K562 (cell line): ENCODE results near the gene ZNF474. TPM values are rescaled to one million over a fixed set of nuclear protein-coding genes. Genes with fewer than 3 reads are reported as not detected.

ENCODE experiments used
- ATF7 ChIP-seq: fragments of 450-650 bp; IDR thresholded peaks from 2 replicates; pipeline ENCODE4 v1.7.1; 2014; ENCODE audit warnings: mild to moderate bottlenecking, moderate library complexity
- FOXK2 ChIP-seq, 2 experiments: fragments of 450-650 bp; IDR thresholded peaks in 1 of 2; conservative IDR thresholded peaks in 1 of 2; 2 replicates each; pipeline ENCODE4 v1.6.1; 2016; ENCODE audit warnings: low read depth in 2 of 2, mild to moderate bottlenecking in 1 of 2
- MYC ChIP-seq, 2 experiments: fragments of 250-450 bp in 1 of 2; sonication (Bioruptor Pico) in 1 of 2; IDR thresholded peaks; 2 replicates each; pipeline versions ENCODE4 v1.5.1 to v1.6.1; 2012 to 2021; ENCODE audit warnings: low read depth in 2 of 2, borderline replicate concordance in 1 of 2, improper control_type of control experiment in 1 of 2, low read length in 1 of 2, mild to moderate bottlenecking in 1 of 2, moderate library complexity in 1 of 2
- RBM22 ChIP-seq: fragments of 200-400 bp; formaldehyde crosslinking; IDR thresholded peaks from 2 replicates; pipeline ENCODE4 v1.6.1; 2018; ENCODE audit warnings: low read length, low read depth; ENCODE audit not compliant: poor library complexity, severe bottlenecking
- SMARCB1 ChIP-seq: IDR thresholded peaks from 2 replicates; pipeline ENCODE4 v1.6.1; 2011; ENCODE audit warnings: improper control_type of control experiment, low read depth; ENCODE audit not compliant: insufficient read length
- SREBF2 ChIP-seq: sonication (generic); formaldehyde crosslinking; IDR thresholded peaks from 2 replicates; pipeline ENCODE4 v1.4.0; 2020; ENCODE audit warnings: mild to moderate bottlenecking, missing genetic modification reagents
- THRAP3 ChIP-seq: fragments of 450-650 bp; IDR thresholded peaks from 2 replicates; pipeline ENCODE4 v1.6.1; 2016; ENCODE audit warnings: mild to moderate bottlenecking, inconsistent platforms, borderline replicate concordance
- ZNF12 ChIP-seq: sonication (generic); formaldehyde crosslinking; IDR thresholded peaks from 2 replicates; pipeline ENCODE4 v1.4.0; 2020; ENCODE audit warnings: mild to moderate bottlenecking, missing genetic modification reagents
- ZNF184 ChIP-seq: sonication (generic); formaldehyde crosslinking; IDR thresholded peaks from 2 replicates; pipeline ENCODE4 v1.5.0; 2020; ENCODE audit warnings: missing genetic modification reagents
- ZNF445 ChIP-seq: fragments of 250-450 bp; sonication (Bioruptor Pico); IDR thresholded peaks from 2 replicates; pipeline ENCODE4 v1.4.0; 2020; ENCODE audit warnings: low read depth, mild to moderate bottlenecking, moderate library complexity
- polyA plus RNA-seq, 8 experiments: library from polyadenylated mRNA; depleted of rRNA in 4 of 8; stranded (reverse) in 5 of 8; unstranded in 3 of 8; fragments of >200 nt; fragmentation: Nextera tagmentation in 2 of 8; fragmentation: Illumina TruSeq in 1 of 8; extraction: Ambion mirVana in 2 of 8; extraction: Trizol in 1 of 8; gene quantifications; 2 replicates each; pipeline versions ENCODE4 v1.2.1 to v1.2.3, GENCODE V29; 2011 to 2014; ENCODE audit warnings: inconsistent platforms in 1 of 8, missing spikeins in 1 of 8
- total RNA-seq, 7 experiments: library from RNA; depleted of rRNA in 6 of 7; stranded (reverse); fragments of >200 nt in 6 of 7; fragmentation: Illumina TruSeq in 2 of 7; extraction: Trizol in 2 of 7; gene quantifications; 2 replicates each; pipeline versions ENCODE4 v1.2.1 to v1.2.3, GENCODE V29; 2011 to 2021; ENCODE audit warnings: low replicate concordance in 1 of 7
- TF ChIP-seq, protein P1 (sequence below), 2 experiments: fragments of 450-650 bp; IDR thresholded peaks; 2 replicates each; pipeline ENCODE4 v1.6.1; 2018; ENCODE audit warnings: mild to moderate bottlenecking in 2 of 2, low read depth in 1 of 2; ENCODE audit not compliant: partially characterized antibody in 2 of 2
- TF ChIP-seq, protein P2 (sequence below): fragments of 200-800 bp; sonication (Bioruptor generic); IDR thresholded peaks from 2 replicates; pipeline ENCODE4 v1.6.1; 2016; ENCODE audit warnings: missing genetic modification characterization, missing compliant biosample characterization
- TF ChIP-seq, protein P3 (sequence below): sonication (generic); formaldehyde crosslinking; IDR thresholded peaks from 2 replicates; pipeline ENCODE4 v1.5.0; 2020; ENCODE audit warnings: missing genetic modification reagents

The ZNF474 gene
- total and polyA plus RNA-seq, 9 of the 15 experiments (the other 6 are each of a cell fraction or from before 2014, with no cell fraction given): 0.16 to 0.62 (median 0.39) TPM

GRCh38 chr5:122156724-122157325 is 27.5 kb downstream of the ZNF474 start (continued):
- TF ChIP-seq, protein P1, sequence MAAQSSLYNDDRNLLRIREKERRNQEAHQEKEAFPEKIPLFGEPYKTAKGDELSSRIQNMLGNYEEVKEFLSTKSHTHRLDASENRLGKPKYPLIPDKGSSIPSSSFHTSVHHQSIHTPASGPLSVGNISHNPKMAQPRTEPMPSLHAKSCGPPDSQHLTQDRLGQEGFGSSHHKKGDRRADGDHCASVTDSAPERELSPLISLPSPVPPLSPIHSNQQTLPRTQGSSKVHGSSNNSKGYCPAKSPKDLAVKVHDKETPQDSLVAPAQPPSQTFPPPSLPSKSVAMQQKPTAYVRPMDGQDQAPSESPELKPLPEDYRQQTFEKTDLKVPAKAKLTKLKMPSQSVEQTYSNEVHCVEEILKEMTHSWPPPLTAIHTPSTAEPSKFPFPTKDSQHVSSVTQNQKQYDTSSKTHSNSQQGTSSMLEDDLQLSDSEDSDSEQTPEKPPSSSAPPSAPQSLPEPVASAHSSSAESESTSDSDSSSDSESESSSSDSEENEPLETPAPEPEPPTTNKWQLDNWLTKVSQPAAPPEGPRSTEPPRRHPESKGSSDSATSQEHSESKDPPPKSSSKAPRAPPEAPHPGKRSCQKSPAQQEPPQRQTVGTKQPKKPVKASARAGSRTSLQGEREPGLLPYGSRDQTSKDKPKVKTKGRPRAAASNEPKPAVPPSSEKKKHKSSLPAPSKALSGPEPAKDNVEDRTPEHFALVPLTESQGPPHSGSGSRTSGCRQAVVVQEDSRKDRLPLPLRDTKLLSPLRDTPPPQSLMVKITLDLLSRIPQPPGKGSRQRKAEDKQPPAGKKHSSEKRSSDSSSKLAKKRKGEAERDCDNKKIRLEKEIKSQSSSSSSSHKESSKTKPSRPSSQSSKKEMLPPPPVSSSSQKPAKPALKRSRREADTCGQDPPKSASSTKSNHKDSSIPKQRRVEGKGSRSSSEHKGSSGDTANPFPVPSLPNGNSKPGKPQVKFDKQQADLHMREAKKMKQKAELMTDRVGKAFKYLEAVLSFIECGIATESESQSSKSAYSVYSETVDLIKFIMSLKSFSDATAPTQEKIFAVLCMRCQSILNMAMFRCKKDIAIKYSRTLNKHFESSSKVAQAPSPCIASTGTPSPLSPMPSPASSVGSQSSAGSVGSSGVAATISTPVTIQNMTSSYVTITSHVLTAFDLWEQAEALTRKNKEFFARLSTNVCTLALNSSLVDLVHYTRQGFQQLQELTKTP (IDR thresholded peaks at IDR 0.05; ENCODE audit: low read depth in 1 of 2, partially characterized antibody in 2 of 2): no peak
- TF ChIP-seq ATF7 (no peak), SMARCB1 (no peak), FOXK2 (conservative IDR thresholded peaks at IDR 0.05 in 1 of 2, IDR thresholded peaks at IDR 0.05 in 1 of 2; ENCODE audit: low read depth in 2 of 2) (no peak), SREBF2 (CRISPR knock-in tag) (no peak), ZNF184 (no peak), ZNF12 (CRISPR knock-in tag) (no peak), THRAP3 (no peak), MYC (IDR thresholded peaks at IDR 0.05; ENCODE audit: low read depth, low read length) (no peak), MYC (CRISPR knock-in tag; IDR thresholded peaks at IDR 0.05; ENCODE audit: borderline replicate concordance, low read depth) (no peak), RBM22 (no peak), ZNF445 (CRISPR knock-in tag) (no peak)
- TF ChIP-seq, protein P2, sequence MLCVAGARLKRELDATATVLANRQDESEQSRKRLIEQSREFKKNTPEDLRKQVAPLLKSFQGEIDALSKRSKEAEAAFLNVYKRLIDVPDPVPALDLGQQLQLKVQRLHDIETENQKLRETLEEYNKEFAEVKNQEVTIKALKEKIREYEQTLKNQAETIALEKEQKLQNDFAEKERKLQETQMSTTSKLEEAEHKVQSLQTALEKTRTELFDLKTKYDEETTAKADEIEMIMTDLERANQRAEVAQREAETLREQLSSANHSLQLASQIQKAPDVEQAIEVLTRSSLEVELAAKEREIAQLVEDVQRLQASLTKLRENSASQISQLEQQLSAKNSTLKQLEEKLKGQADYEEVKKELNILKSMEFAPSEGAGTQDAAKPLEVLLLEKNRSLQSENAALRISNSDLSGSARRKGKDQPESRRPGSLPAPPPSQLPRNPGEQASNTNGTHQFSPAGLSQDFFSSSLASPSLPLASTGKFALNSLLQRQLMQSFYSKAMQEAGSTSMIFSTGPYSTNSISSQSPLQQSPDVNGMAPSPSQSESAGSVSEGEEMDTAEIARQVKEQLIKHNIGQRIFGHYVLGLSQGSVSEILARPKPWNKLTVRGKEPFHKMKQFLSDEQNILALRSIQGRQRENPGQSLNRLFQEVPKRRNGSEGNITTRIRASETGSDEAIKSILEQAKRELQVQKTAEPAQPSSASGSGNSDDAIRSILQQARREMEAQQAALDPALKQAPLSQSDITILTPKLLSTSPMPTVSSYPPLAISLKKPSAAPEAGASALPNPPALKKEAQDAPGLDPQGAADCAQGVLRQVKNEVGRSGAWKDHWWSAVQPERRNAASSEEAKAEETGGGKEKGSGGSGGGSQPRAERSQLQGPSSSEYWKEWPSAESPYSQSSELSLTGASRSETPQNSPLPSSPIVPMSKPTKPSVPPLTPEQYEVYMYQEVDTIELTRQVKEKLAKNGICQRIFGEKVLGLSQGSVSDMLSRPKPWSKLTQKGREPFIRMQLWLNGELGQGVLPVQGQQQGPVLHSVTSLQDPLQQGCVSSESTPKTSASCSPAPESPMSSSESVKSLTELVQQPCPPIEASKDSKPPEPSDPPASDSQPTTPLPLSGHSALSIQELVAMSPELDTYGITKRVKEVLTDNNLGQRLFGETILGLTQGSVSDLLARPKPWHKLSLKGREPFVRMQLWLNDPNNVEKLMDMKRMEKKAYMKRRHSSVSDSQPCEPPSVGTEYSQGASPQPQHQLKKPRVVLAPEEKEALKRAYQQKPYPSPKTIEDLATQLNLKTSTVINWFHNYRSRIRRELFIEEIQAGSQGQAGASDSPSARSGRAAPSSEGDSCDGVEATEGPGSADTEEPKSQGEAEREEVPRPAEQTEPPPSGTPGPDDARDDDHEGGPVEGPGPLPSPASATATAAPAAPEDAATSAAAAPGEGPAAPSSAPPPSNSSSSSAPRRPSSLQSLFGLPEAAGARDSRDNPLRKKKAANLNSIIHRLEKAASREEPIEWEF (CRISPR knock-in tag): no peak
- TF ChIP-seq, protein P3, sequence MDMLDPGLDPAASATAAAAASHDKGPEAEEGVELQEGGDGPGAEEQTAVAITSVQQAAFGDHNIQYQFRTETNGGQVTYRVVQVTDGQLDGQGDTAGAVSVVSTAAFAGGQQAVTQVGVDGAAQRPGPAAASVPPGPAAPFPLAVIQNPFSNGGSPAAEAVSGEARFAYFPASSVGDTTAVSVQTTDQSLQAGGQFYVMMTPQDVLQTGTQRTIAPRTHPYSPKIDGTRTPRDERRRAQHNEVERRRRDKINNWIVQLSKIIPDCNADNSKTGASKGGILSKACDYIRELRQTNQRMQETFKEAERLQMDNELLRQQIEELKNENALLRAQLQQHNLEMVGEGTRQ (CRISPR knock-in tag): no peak
